Measurements from ENCODE around the gene PLEKHN1. TPM values are rescaled to one million over a fixed set of nuclear protein-coding genes. Genes with fewer than 3 reads are reported as not detected.

Gene PLEKHN1
- total and polyA plus RNA-seq, 2 donors (not counting 3 experiments of a cell fraction or from before 2014, with no cell fraction given), result 0.29 to 0.88 TPM

DNA sequence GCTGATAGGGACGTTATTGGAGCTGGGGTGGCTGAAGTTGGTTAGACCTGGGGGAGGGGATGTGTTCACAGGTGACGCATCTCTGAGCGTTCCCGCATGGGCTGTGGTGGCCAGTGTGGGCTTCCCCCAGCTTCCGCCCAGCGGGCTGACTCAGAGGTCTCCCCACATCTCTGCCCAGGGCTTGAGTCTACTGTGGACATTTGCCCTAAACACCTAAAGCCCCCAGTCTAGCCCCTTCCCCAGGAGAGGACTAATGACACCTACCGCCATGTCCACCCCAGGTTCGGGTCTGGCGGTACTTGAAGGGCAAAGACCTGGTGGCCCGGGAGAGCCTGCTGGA, 55.6 kb downstream of the PLEKHN1 start:
- dilution Hi-C loops (cut with MboI; ENCODE audit: extremely low pct_ligation_motif_present, low sequenced_read_pairs) (no loop called here), intact Hi-C loops (cut with micrococcal nuclease) (loop anchor here (2.0 kb wide), 1 partner anchor 19 kb away; no protein-coding TSS in a partner anchor)
- Histone ChIP-seq H3K9me3 (replicated peaks; ENCODE audit: control insufficient read depth, insufficient read depth, low read length) (no peaks in the 10 kb centered on the region), H3K27ac (ENCODE audit: insufficient read depth, low read depth, low read length) (no peak overlapping the region), H4K20me1 (replicated peaks; ENCODE audit: control insufficient read depth, extremely low read depth, insufficient read depth, low read length) (no peaks in the 10 kb centered on the region), H3K4me1 (ENCODE audit: control insufficient read depth, extremely low read depth, insufficient read depth, low read length) (peaks cover 16% of the 10 kb centered on the region), H3K9me1 (replicated peaks; ENCODE audit: control insufficient read depth, extremely low read depth, insufficient read depth, low read length) (no peaks in the 10 kb centered on the region), H3K27me3 (ENCODE audit: control insufficient read depth in 2 of 2, insufficient read depth in 2 of 2, low read length in 2 of 2) (no peaks in the 10 kb centered on the region), H3K36me3 (ENCODE audit: control insufficient read depth in 2 of 2, extremely low read depth in 1 of 2, insufficient read depth in 2 of 2, low read length in 2 of 2) (no peaks in the 10 kb centered on the region), H3K79me2 (ENCODE audit: control insufficient read depth, insufficient read depth, low read length) (no peaks in the 10 kb centered on the region), H3K4me3 (replicated peaks in 1 of 3; ENCODE audit: insufficient read depth in 1 of 3, low read depth in 1 of 3, low read length in 3 of 3) (no peak overlapping the region), H2AFZ (ENCODE audit: low read depth, low read length) (no peak overlapping the region), H3K9ac (replicated peaks; ENCODE audit: extremely low read depth, insufficient read depth, low read length) (no peak overlapping the region), H3K4me2 (ENCODE audit: insufficient read depth, low read length) (no peak overlapping the region)
- CTCF ChIA-PET, result interaction anchor here (1.5 kb wide), 1 partner anchor 18 kb away, joined by 5 read pairs; no protein-coding TSS in a partner anchor
- DNase-seq (ENCODE audit: low read depth, low spot score) (no peak), FAIRE-seq (no peak)
- no TSS peak for BruUV-seq (replicated peaks)
- TF ChIP-seq MYC (IDR thresholded peaks at IDR 0.05; ENCODE audit: low read depth, low read length), result no peak
- TF ChIP-seq CTCF (IDR thresholded peaks at IDR 0.05; ENCODE audit: extremely low read depth in 1 of 2, insufficient read depth in 1 of 2, low read depth in 1 of 2, low read length in 2 of 2), result no peak
- no peak for TF ChIP-seq EZH2 (IDR thresholded peaks at IDR 0.05; ENCODE audit: borderline replicate concordance, low read depth, low read length, severe bottlenecking)
- TF ChIP-seq, protein P1, sequence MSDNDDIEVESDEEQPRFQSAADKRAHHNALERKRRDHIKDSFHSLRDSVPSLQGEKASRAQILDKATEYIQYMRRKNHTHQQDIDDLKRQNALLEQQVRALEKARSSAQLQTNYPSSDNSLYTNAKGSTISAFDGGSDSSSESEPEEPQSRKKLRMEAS (IDR thresholded peaks at IDR 0.05; ENCODE audit: insufficient read depth, insufficient read length), result no peak
- TF ChIP-seq POLR2AphosphoS5 (IDR thresholded peaks at IDR 0.05; ENCODE audit: insufficient read depth, low read depth, low read length), result no peak
- TF ChIP-seq JUN (IDR thresholded peaks at IDR 0.05; ENCODE audit: borderline replicate concordance, insufficient read depth, insufficient read length, low read depth), result no peak
- no peak for TF ChIP-seq FOS (IDR thresholded peaks at IDR 0.05; ENCODE audit: borderline replicate concordance, insufficient read depth, low read length)
- TF ChIP-seq POLR2A (IDR thresholded peaks at IDR 0.05; ENCODE audit: low read depth, low read length), result no peak
- no peak for TF ChIP-seq GATA2 (IDR thresholded peaks at IDR 0.05; ENCODE audit: insufficient read depth, insufficient read length, low read depth, low read length)
- POLR2A ChIA-PET, result no interaction called here

Data from endothelial cell of umbilical vein (primary cell).